Epithelial cell of prostate (primary cell): ENCODE data around the gene SULT4A1.

Experiments
- DNase-seq: peaks from one replicate; pipeline ENCODE4 v3.0.0-alpha.2; 2011; ENCODE audit warnings: low read depth, low spot score
- H3K27ac ChIP-seq: fragments of 450-650 bp; 2 replicates; pipeline ENCODE4 v1.5.1; 2017; ENCODE audit warnings: mild to moderate bottlenecking

Gene SULT4A1

GRCh38 chr22:43867839-43868635 lies 5.7 kb upstream of the SULT4A1 start:
- H3K27ac ChIP-seq, result no peak overlapping the region
- no peak for DNase-seq

GRCh38 chr22:43862882-43863202 lies 529 bp upstream of the SULT4A1 start:
- no peak for DNase-seq

GRCh38 chr22:43861529-43861928 lies 784 bp downstream of the SULT4A1 start:
- H3K27ac ChIP-seq, result no peak overlapping the region
- DNase-seq, result no peak

More at GRCh38 chr22:43862882-43863202, 529 bp upstream of the SULT4A1 start:
- no peak overlapping the region for H3K27ac ChIP-seq

- no peak for DNase-seq
- H3K27ac ChIP-seq, result no peak overlapping the region
These were observed 1.5 kb downstream of the SULT4A1 start for GRCh38 chr22:43860831-43861230.

GRCh38 chr22:43860126-43860525 lies 2.2 kb downstream of the SULT4A1 start:
- DNase-seq, result no peak
- no peak overlapping the region for H3K27ac ChIP-seq

GRCh38 chr22:43859621-43860020 lies 2.7 kb downstream of the SULT4A1 start:
- no peak overlapping the region for H3K27ac ChIP-seq
- no peak for DNase-seq

- no peak for DNase-seq
- H3K27ac ChIP-seq, result no peak overlapping the region
These were observed 3.1 kb downstream of the SULT4A1 start for GRCh38 chr22:43859176-43859575.

GRCh38 chr22:43858156-43858895 lies 4.0 kb downstream of the SULT4A1 start:
- DNase-seq, result no peak
- no peak overlapping the region for H3K27ac ChIP-seq

GRCh38 chr22:43857367-43857766 lies 4.9 kb downstream of the SULT4A1 start:
- DNase-seq, result no peak
- no peak overlapping the region for H3K27ac ChIP-seq

- H3K27ac ChIP-seq, result no peak overlapping the region
- DNase-seq, result no peak
These were observed 6.9 kb downstream of the SULT4A1 start for GRCh38 chr22:43855431-43855830.

- no peak overlapping the region for H3K27ac ChIP-seq
- no peak for DNase-seq
These were observed 7.5 kb downstream of the SULT4A1 start for GRCh38 chr22:43854786-43855271.

GRCh38 chr22:43854121-43854785 lies 8.1 kb downstream of the SULT4A1 start:
- H3K27ac ChIP-seq, result no peak overlapping the region
- no peak for DNase-seq

- H3K27ac ChIP-seq, result no peak overlapping the region
- no peak for DNase-seq
These were observed 8.9 kb downstream of the SULT4A1 start for GRCh38 chr22:43853328-43853931.

GRCh38 chr22:43852573-43853327 lies 9.6 kb downstream of the SULT4A1 start:
- DNase-seq, result no peak
- H3K27ac ChIP-seq, result no peak overlapping the region

GRCh38 chr22:43851979-43852307 lies 10.4 kb downstream of the SULT4A1 start:
- no peak for DNase-seq
- no peak overlapping the region for H3K27ac ChIP-seq

GRCh38 chr22:43851058-43851978 lies 11.0 kb downstream of the SULT4A1 start:
- DNase-seq, result no peak
- no peak overlapping the region for H3K27ac ChIP-seq

GRCh38 chr22:43850529-43850928 lies 11.8 kb downstream of the SULT4A1 start:
- H3K27ac ChIP-seq, result no peak overlapping the region
- DNase-seq, result no peak

- no peak overlapping the region for H3K27ac ChIP-seq
- no peak for DNase-seq
These were observed 12.6 kb downstream of the SULT4A1 start for GRCh38 chr22:43849731-43850130.
